Panc1 (cell line): ENCODE results near the gene ANK3.

ENCODE experiments used
- POLR2AphosphoS5 ChIP-seq: IDR thresholded peaks from 2 replicates; pipeline ENCODE4 v1.6.1; 2012; ENCODE audit warnings: mild to moderate bottlenecking, low read depth, low read length, moderate library complexity
- TF ChIP-seq, protein P1 (sequence below), 2 experiments: IDR thresholded peaks; 2 replicates each; pipeline ENCODE4 v1.6.1; 2011 to 2012; ENCODE audit warnings: low read depth in 2 of 2, control low read depth in 1 of 2, low read length in 1 of 2, mild to moderate bottlenecking in 1 of 2, moderate library complexity in 1 of 2; ENCODE audit not compliant: insufficient read depth in 1 of 2

DNA sequence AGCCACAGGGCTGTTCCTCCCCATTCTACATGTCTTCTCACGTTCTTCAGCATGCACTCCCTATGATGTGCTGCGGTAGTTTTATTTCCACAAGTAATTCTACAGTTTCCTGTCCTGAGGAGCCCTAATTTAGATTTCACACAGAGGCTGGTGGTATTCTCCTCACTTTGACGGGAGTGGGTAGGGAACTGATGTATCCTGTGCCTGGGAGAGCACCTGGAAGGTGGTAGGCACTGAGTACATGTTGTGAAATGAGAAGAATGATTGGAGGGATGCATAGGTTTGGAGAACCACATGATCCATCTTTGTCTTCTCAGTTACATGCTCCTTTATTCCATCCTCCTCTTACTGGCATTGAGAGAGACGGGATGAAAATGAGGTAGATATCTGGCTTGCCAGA lies 365.2 kb downstream of the ANK3 start:
- TF ChIP-seq POLR2AphosphoS5 = no peak
- TF ChIP-seq, protein P1, sequence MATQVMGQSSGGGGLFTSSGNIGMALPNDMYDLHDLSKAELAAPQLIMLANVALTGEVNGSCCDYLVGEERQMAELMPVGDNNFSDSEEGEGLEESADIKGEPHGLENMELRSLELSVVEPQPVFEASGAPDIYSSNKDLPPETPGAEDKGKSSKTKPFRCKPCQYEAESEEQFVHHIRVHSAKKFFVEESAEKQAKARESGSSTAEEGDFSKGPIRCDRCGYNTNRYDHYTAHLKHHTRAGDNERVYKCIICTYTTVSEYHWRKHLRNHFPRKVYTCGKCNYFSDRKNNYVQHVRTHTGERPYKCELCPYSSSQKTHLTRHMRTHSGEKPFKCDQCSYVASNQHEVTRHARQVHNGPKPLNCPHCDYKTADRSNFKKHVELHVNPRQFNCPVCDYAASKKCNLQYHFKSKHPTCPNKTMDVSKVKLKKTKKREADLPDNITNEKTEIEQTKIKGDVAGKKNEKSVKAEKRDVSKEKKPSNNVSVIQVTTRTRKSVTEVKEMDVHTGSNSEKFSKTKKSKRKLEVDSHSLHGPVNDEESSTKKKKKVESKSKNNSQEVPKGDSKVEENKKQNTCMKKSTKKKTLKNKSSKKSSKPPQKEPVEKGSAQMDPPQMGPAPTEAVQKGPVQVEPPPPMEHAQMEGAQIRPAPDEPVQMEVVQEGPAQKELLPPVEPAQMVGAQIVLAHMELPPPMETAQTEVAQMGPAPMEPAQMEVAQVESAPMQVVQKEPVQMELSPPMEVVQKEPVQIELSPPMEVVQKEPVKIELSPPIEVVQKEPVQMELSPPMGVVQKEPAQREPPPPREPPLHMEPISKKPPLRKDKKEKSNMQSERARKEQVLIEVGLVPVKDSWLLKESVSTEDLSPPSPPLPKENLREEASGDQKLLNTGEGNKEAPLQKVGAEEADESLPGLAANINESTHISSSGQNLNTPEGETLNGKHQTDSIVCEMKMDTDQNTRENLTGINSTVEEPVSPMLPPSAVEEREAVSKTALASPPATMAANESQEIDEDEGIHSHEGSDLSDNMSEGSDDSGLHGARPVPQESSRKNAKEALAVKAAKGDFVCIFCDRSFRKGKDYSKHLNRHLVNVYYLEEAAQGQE (IDR thresholded peaks at IDR 0.05; ENCODE audit: insufficient read depth in 1 of 2, low read depth in 2 of 2, low read length in 1 of 2) = no peak
